ENCODE data around the gene FAM76B. TPM values are rescaled to one million over a fixed set of nuclear protein-coding genes. Genes with fewer than 3 reads are reported as not detected.

FAM76B gene
- total RNA-seq, 1 experiment from 2014 or later: 13.3 TPM

DNA sequence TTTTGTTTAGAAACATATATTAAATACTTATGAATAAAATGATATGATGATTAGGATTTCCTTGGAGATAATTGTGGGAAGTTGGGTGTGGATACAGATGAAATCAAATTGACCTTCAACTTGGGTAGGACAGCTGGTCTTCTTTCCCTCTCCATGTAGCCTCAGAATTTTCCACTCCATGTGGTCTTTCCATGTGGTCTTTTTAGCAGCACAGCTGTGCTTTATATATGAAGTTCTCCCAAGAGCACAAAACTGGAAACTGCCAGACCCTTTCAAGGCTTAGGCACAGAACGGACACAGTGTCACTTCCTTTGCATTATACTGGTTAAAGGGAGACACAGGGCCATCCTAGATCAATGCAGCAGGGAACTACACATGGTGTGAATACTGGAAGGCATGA is 28.6 kb downstream of the FAM76B start:
- no peak overlapping the region for H3K9ac ChIP-seq (ENCODE audit: low read length)
- intact Hi-C loops (cut with micrococcal nuclease): loop anchor here (10.0 kb wide), 1 partner anchor 786 kb away; the partner anchor contains the start of genes CWC15 and KDM4D
- no peak overlapping the region for H3K27ac ChIP-seq (ENCODE audit: low read length)
- BruUV-seq (replicated peaks): no TSS peak
- CTCF ChIA-PET: no interaction called here
- peaks cover 36% of the 10 kb centered on the region for H3K27me3 ChIP-seq (ENCODE audit: low read length)
- DNase-seq (no peak), ATAC-seq (no peak)
- no peaks in the 10 kb centered on the region for H3K4me1 ChIP-seq (ENCODE audit: insufficient read depth, low read length)
- H4K20me1 ChIP-seq (ENCODE audit: low read length): no peaks in the 10 kb centered on the region
- H2AFZ ChIP-seq (ENCODE audit: low read length): no peak overlapping the region
- H3K4me3 ChIP-seq (ENCODE audit: low read length): no peak overlapping the region
- H3K4me2 ChIP-seq (ENCODE audit: low read length): no peak overlapping the region
- no peak for TF ChIP-seq CTCF (conservative IDR thresholded peaks at IDR 0.05; ENCODE audit: low read depth, low read length)
- no peak for TF ChIP-seq EZH2phosphoT487 (IDR thresholded peaks at IDR 0.05; ENCODE audit: borderline replicate concordance, low read length)
- no peak for TF ChIP-seq EZH2 (IDR thresholded peaks at IDR 0.05; ENCODE audit: low read length, unreplicated experiment)
- H3F3A ChIP-seq (ENCODE audit: low read length, unreplicated experiment): no peaks in the 10 kb centered on the region
- POLR2A ChIA-PET (ENCODE audit: unreplicated experiment): no interaction called here
- H3K36me3 ChIP-seq (ENCODE audit: low read depth, low read length): no peaks in the 10 kb centered on the region
- H3K79me2 ChIP-seq (ENCODE audit: low read length): no peaks in the 10 kb centered on the region
- H3K9me2 ChIP-seq (replicated peaks; ENCODE audit: low read length): no peaks in the 10 kb centered on the region
- H3K9me3 ChIP-seq (ENCODE audit: low read length): no peaks in the 10 kb centered on the region

DNA sequence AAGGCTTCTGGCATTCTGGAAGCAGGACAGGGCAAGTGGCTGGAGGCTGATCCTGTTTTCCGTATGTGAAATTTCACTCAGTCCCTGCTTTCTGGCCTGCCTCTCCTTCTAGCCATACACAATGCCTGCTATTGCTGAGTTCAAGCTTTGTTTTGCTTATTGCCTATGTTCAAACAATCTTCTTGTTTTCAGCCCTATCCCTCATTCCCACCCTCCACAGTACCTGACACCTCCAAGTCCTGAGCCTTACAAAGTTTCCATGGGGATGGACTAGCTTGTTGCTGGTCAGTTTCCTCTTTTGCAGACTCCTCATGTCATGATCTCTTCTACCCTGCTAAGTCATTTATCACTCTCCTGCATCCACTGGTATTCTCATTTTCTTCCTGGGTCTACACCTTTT is 38.1 kb downstream of the FAM76B start:
- no peak overlapping the region for H3K9ac ChIP-seq (ENCODE audit: low read length)
- H3K27ac ChIP-seq (ENCODE audit: low read length): no peak overlapping the region
- POLR2A ChIA-PET (ENCODE audit: unreplicated experiment): no interaction called here
- H3K9me2 ChIP-seq (replicated peaks; ENCODE audit: low read length): no peaks in the 10 kb centered on the region
- DNase-seq (no peak), ATAC-seq (no peak)
- no peak overlapping the region for H2AFZ ChIP-seq (ENCODE audit: low read length)
- no peaks in the 10 kb centered on the region for H4K20me1 ChIP-seq (ENCODE audit: low read length)
- H3F3A ChIP-seq (ENCODE audit: low read length, unreplicated experiment): no peaks in the 10 kb centered on the region
- no peak for TF ChIP-seq EZH2phosphoT487 (IDR thresholded peaks at IDR 0.05; ENCODE audit: borderline replicate concordance, low read length)
- TF ChIP-seq EZH2 (IDR thresholded peaks at IDR 0.05; ENCODE audit: low read length, unreplicated experiment): no peak
- no peaks in the 10 kb centered on the region for H3K79me2 ChIP-seq (ENCODE audit: low read length)
- peaks cover 91% of the 10 kb centered on the region for H3K27me3 ChIP-seq (ENCODE audit: low read length)
- H3K4me2 ChIP-seq (ENCODE audit: low read length): no peak overlapping the region
- no peaks in the 10 kb centered on the region for H3K9me3 ChIP-seq (ENCODE audit: low read length)
- BruUV-seq (replicated peaks): no TSS peak
- H3K4me3 ChIP-seq (ENCODE audit: low read length): no peak overlapping the region
- CTCF ChIA-PET: no interaction called here
- no peaks in the 10 kb centered on the region for H3K36me3 ChIP-seq (ENCODE audit: low read depth, low read length)
- intact Hi-C loops (cut with micrococcal nuclease): no loop called here
- no peaks in the 10 kb centered on the region for H3K4me1 ChIP-seq (ENCODE audit: insufficient read depth, low read length)

DNA sequence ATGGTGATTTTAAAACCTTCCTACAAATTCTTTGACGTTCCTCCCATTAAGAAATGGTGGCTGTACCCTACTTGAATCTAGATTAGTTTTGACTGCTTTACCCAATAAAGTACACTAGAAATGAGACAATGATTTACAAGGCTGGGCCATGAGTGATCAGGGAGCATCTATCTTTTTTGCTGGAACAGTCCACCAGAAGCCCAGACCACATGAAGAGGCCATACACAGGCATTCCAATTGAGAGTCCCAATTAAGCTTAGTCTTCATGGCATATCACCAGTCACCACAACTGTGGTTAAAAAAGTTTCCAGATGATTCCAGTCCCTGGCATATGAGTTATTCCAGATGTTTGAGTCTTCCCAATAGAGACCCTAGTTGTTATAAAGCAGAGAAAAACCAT is 39.5 kb downstream of the FAM76B start:
- Histone ChIP-seq H3K27ac (ENCODE audit: low read length) (no peak overlapping the region), H3F3A (ENCODE audit: low read length, unreplicated experiment) (no peaks in the 10 kb centered on the region), H3K9ac (ENCODE audit: low read length) (no peak overlapping the region), H3K36me3 (ENCODE audit: low read depth, low read length) (no peaks in the 10 kb centered on the region), H3K27me3 (ENCODE audit: low read length) (peaks cover 91% of the 10 kb centered on the region), H3K4me2 (ENCODE audit: low read length) (no peak overlapping the region), H3K9me2 (replicated peaks; ENCODE audit: low read length) (no peaks in the 10 kb centered on the region), H3K4me3 (ENCODE audit: low read length) (no peak overlapping the region), H2AFZ (ENCODE audit: low read length) (no peak overlapping the region), H4K20me1 (ENCODE audit: low read length) (no peaks in the 10 kb centered on the region), H3K9me3 (ENCODE audit: low read length) (no peaks in the 10 kb centered on the region), H3K79me2 (ENCODE audit: low read length) (no peaks in the 10 kb centered on the region), H3K4me1 (ENCODE audit: insufficient read depth, low read length) (no peaks in the 10 kb centered on the region)
- CTCF ChIA-PET: no interaction called here
- ATAC-seq (no peak), DNase-seq (no peak)
- POLR2A ChIA-PET (ENCODE audit: unreplicated experiment): no interaction called here
- no peak for TF ChIP-seq EZH2phosphoT487 (IDR thresholded peaks at IDR 0.05; ENCODE audit: borderline replicate concordance, low read length)
- TF ChIP-seq CTCF (conservative IDR thresholded peaks at IDR 0.05; ENCODE audit: low read depth, low read length): no peak
- no peak for TF ChIP-seq EZH2 (IDR thresholded peaks at IDR 0.05; ENCODE audit: low read length, unreplicated experiment)
- BruUV-seq (replicated peaks): no TSS peak
- intact Hi-C loops (cut with micrococcal nuclease): no loop called here
